T follicular helper cell (primary cell): Measurements from ENCODE around the gene TCERG1L.
"Not testable (repeated sequence)": the region's sequence is repeated elsewhere in the genome, so short reads cannot be mapped to it uniquely, and the experiment has no call there.

Experiments used
- DNase-seq: peaks from one replicate; pipeline ENCODE4 v3.0.0-alpha.2; 2020; ENCODE audit warnings: low read depth

The TCERG1L gene

DNA sequence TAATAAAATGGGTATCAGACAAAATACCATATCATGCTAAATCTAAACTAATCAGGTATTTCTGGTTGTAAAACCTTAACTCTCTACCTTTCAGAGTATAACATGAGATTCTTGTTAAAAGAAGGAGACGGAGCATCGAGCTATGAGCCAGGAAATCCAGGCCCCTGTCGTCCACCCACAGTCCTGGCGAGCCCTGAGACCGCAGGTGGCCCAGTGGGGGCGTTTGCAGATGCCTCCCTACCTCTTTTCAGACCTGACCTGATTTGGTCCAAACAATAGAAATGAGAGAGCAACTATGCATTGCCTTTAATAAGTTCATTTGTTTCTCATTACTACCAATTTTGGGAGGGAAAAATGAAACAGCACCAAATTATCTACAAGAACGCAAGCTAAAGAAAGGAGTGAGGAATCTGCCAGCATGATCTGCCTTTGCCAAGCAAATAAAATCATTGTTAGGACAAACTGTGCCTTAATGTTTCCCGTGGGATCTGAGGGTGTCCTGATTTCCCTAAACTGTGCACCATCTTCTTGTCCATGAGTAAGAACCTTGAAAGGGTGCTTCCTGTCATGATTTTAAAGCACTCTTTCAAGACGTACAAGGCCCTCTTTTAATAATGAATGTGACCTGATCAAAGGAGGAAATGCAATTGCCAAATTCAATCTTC, 166.7 kb downstream of the TCERG1L start:
- no peak for DNase-seq

DNA sequence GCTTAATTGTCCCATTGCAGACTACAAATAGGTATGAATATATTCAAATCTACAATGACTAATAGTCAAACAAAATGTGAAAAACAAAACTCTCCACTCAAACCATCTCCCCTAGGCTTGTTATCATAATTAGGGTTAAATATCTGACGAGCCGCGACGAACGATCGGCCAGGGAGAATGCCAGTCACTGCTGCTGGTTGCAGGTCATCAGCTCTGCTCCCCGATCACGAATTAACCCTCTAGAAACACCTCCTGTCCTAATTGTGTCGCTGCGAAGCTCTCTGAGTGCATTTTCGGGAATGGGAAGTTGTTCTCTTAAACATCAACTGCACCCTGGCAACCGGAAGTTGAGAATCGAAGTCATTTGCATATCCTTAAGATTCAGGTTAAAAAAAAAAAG, 167.3 kb downstream of the TCERG1L start:
- DNase-seq: no peak

DNA sequence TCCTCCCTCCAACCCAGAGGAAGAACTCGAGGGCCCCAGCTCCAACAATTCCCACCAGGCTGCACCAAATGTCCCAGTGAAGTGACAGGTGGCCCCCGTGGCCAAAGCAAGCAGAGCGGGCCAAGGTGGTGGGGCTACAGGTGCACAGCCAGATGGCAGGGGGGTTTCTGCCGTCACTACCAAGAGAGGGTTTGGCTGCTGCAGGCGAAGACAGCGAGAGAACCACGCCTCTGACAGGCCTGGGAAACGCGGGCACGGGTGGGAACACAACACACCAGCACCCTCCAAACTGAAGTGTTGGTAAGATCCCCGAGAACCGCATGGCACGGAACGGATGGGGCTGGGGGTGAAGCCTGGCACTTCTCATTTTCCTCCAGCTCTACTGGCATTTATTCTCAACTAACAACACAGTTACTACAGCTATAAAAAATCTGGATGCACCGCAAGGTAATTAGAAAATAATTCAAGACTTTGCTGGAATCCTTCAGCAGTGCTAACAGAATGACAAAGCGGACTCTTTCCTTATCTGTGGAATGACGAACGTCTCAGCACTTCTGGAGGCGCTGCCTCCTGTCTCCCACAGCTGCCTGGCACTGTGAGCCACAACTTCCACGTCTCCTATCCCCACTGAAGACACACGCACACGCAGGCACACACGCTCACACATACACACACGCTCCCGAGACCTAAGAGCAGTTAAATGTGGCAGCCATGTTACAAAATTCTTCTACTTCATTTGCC, 167.9 kb downstream of the TCERG1L start:
- DNase-seq: no peak

DNA sequence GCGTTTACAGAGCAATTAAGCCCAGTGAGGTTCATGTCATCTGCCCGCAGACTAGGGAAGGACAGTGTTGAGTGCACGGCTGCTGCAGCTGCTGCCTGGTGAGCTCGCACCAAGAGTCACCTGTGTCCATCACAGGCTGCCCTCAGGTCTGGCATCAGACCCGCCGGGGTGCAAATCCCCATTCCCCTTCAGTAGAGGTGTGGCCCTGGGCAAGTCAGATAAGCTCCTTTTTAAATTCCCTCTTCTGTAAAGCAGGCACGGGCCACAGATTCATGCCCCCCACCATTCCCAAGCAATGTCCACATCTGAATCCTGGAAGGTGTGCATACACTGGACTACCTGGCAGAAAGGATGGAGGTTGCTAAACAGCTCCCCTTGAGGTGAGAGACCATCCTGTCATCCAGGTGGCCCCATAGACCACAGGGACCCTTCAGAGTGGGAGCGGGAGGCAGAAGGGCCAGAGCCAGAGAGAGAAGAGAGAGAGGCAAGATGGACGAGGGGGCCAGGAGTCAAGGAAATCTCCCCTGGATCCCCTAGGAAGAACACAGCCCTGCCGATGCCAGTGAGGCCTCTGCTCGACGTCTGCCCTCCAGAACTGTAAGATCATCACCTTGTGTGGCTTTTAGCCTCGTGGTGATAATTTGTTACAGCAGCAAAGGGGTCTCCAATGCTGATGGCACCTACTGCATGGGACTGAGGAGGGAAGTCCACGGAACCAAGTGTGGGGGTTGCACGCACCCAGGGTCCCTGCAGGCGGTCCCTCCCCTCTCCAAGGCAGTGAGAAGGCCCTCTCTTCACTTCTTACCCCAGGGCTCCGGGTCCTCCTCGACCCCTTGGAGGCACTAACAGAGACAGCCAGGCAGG, 168.8 kb downstream of the TCERG1L start:
- DNase-seq: no peak

DNA sequence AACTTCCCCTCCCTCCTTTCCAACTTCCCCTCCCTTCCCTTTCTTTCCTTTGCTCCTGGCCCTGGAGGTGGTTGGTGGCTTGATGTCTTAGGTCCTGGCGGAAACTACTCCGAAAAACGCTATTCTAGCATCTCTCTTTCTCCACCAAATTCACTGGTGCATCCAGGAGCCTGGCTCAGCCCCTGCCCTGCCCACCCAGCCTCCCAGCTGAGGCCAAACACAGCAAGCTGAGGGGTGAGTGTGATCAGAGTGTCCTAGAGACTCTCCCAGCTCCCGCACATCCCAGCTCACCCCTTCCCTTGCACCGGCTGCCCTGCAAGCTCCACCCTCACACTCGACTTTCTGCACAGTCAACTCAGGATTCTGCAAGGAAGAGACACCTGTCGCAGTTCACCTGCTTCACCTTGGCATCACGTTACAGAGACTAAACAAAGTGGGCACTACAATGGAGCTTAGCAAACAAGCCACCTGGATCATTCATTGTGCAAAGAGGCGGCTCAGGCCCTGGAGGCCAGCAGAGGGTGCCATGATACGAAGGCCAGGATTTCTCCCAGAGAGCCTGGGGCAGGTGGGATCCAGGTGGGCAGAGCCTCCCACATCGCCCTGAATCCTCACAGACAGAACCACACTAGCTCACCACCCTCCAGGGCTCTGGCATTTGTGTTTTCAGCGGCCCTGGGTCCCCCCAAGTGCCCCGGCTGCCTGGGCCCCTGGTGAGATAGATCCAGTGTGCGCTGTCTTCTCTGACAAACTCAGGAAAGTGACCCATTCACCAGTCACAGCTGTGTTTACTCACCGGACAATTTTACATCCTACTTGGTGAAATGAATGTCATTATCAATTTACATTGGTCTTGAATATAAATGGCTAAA, 169.6 kb downstream of the TCERG1L start:
- DNase-seq: no peak

DNA sequence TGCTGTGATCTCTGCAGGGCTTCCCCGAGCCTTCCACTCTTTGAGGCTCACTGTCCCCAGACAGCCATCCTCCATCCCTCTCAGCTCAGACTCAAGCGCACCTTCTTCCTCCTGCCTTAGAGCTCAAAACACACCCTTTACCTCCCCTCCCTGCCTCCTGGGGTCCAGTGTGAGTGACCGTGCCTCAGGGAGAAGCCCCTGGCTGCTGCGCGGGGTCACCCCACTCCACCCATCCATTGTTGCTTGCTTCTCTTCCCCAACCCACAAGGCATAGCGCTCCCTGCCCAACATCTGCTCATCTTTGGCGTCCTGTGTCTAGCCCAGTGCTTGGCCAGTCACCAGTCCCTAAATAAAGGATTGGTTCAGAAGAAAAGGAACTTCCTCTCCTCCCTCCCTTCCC, 170.3 kb downstream of the TCERG1L start:
- no peak for DNase-seq

DNA sequence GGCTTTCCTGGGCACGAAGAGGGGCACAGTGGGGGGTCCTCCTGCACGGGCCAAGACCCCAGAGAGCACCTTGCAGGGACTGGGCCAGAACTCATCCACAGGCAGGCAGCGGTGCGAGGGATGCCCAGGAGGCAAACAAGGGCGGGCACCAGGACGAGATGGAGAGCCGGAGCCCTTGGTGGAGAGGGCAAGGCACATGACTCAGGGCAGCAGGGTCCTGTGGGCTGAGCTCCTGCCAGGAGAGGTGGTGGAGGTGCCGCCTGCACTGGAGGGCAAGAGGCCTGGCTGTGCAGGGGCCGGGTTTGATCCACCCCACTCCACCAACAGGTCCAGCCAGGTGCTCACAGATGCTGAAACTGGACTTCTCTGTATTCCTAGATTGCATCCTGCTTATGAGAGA, 170.9 kb downstream of the TCERG1L start:
- DNase-seq: no peak

DNA sequence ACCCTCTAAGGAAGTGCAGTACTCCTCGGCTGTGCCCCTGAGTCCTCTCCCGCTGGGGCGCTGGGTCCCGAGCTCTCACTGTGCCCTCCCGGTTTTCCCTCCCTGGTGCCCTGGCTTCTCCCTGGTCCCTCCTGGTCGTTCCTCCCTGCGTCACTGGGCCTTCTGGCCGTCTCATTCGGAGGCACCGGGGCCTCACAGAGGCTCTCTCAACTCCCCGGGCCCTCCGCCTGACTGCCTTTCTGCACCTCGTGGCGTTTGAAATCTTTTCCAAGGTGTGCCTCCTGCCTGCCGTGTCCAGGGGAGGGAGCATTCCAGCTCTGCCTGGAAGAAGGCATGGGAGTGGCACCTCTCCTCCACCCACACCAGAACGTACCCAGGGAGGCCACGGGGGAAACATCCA, 174.3 kb downstream of the TCERG1L start:
- no peak for DNase-seq

DNA sequence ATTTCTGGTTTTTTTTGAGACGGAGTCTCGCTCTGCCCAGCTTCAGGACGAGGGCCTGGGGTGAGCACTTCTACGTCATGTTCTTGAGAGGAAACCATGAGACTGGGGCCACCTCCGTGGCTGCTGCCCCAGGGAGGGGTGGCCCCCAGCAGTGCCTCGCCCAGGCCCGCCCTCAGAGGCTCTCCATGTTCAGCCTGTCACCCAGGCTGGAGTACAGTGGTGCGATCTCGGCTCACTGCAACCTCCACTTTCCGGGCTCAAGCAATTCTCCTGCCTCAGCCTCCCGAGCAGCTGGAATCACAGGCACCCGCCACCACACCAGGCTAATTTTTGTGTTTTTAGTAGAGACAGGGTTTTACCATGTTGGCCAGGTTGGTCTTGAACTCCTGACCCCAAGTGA, 175.2 kb downstream of the TCERG1L start:
- DNase-seq: not testable (repeated sequence)

DNA sequence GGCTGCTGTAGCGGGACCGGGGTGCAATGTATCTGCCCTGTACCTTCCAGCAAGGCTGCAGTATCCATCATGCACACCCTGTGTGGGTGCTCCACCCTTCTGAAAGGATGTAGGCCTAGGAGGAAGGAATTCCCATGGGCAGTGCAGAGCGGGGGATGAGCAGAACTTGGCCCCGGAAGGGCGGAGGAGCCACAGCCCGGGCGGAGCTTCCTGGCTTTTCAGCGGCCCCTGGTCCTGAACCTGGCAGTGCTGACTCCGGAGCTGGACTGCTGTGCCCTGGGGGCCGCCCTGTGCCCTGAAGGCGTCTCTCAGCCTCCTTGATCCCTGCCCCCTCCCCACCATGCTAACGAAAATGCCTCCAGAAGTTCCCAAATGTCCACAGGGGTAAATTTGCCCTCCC, 175.8 kb downstream of the TCERG1L start:
- DNase-seq: no peak

DNA sequence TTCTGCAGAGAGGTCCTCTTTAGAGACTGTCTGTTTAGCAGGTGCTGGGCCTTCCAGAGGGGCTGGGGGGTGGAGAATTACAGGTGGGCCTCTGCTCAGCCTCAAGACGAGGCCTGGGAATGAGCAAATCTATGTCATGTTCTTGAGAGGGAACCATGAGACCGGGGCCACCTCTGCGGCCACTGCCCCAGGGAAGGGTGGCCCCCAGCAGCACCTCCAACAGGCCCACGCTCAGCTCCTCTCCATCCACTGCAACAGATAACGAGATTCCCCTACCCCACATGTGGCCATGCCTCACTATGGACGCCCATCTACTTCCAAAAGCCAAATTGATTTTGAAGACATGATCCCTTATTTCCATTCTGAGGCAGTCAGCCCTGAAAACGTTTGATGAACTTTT, 176.9 kb downstream of the TCERG1L start:
- DNase-seq: no peak

DNA sequence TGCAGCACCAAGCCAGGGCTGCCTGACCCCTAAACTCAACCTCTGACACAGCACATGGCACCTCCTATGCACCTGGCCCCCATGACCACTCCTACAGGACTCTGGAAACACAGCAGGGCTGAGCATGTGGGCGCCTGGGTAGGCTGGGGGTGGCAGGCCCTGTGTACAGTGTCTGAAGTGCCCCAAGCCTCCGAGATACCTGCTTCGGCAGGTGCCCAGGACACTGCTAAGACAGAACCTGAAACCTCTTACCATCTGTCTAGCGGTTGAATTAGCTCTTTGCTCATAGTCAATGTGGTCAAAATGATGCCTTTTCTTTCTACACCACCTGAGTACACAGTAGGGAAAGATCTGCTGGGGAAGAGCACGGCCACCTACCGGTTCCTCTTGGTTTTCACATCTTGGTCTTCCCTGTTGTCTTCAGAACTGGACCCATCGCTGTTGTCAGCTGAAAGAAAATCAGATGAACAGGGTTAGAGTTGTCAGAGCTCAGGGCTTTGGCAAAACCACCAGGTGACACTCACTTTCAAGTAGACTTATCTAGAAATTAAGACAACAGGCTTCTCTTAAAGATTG, 177.4 kb downstream of the TCERG1L start:
- no peak for DNase-seq

DNA sequence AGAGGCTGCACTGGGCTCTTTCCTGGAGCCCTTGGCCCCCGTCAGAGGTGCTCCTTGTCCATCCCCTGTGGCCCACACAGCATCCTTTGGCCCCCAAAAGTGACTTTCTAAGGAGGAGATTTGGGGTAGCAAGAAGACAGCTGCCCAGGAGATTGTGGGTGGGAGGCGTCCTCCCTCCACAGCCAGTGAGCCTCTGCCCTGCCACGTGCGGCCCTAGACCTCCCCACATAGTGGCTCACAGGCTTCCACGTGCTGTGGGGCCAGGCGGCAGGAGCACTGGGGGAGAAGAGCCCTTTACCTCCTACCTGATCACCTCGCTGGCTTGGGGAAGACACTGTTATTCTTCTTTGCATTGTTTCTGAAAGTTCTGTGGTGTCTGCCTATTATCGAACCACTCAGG, 178.8 kb downstream of the TCERG1L start:
- no peak for DNase-seq

DNA sequence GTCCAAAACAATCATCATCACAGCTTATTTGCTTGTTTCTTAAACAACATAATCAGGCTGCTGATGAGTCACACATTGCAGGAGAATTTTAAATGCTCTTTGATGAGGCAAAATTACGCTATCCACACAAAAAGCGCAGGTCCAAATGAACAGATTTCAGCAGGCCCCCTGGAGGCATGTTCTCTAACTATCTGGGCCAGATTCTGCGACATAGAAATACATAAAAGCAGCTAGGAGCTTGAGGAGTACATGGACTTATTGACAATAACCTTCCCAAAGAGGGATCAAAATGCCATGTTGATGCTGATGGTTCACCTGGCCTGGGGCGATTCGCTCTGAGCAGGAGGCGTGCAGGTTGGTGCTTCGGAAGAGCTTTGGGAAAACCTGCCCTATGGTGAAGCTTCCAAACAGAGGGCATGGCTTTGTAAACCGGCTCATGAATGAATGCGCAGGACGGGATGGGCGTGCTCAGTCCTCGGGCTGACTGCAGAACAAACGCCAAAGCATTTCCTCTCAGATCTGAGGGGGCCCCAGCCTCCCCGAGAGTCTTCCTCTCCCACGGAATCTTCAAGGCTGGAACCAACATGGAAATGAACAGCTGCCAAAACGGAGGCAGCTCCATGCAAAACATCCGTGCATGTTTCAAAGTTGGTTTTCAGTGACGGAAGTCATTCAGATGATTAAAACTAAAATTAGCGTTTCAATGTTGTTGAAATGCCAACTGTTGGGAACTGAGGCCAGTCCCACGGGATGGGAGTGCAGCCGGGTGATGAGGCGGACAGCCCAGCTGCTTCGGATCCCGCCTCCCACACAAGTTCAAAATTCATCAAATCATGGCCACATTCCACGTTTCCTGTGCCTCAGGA, 179.6 kb downstream of the TCERG1L start:
- no peak for DNase-seq

DNA sequence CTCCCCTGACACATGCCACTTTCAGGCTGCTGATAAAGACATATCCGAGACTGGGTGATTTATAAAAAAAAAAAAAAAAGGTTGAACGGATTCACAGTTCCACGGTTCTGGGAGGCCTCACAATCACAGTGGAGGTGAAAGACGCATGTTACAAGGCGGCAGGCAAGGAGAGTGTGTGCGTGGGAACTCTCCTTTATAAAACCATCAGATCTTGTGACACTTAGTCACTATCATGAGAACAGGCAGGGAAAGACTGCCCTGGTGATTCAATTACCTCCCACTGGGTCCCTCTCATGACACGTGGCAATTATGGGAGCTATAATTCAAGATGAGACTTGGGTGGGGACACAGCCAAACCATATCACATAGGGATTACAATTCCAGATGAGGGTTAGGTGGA, 181.5 kb downstream of the TCERG1L start:
- DNase-seq: no peak

DNA sequence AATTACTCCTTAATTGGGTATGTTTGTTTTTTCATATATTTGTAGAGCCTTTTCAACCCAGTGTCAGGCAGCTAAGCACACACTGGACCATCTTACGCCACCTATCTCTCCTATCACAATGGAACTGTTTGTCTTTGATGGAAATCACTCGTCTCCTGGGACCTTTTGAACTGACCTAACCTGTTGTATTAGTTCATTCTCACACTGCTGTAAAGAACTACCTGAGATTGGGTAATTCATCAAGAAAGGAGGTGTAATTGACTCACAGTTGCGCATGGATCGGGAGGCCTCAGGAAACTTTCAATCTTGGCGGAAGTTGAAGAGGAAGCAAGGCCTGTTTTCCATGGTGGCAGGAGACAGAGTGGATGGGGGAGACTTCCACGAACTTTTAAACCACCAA, 182.0 kb downstream of the TCERG1L start:
- DNase-seq: no peak

DNA sequence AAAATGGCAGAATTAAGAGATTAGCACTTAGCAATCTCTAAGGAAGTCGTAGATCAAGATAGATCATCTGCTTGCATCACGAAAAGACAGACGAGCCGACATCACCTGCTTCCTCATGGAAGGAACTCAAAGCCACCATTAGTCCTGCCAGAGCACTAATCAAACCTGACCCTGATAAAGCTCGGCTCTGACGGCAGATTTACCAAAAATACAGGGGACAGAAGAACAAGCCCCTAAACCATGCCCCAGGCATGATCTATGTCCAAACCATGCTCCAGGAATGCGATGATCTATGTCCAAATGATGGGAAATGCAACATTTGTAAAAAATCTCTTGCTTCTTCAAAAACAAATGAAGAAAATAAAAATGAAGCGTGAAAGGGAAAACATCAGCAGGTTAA, 182.8 kb downstream of the TCERG1L start:
- no peak for DNase-seq

DNA sequence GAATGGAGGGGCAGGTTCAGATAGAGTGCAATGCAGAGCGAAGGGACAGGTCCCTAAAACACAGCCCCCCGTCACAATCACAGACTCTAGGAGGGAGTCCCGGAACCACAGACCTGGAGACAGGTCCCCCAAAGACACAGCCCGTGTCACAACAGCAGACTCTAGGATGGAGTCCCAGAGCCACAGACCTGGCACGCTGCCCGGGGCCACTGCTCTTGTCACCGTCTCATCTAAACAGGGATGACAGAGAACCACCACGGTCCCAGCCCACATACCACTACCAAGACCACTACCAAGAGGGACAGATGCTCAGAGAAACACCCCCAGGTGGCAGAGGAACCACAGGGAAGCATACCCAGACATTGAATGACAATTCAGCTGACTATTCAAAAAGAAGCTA, 183.9 kb downstream of the TCERG1L start:
- DNase-seq: no peak

DNA sequence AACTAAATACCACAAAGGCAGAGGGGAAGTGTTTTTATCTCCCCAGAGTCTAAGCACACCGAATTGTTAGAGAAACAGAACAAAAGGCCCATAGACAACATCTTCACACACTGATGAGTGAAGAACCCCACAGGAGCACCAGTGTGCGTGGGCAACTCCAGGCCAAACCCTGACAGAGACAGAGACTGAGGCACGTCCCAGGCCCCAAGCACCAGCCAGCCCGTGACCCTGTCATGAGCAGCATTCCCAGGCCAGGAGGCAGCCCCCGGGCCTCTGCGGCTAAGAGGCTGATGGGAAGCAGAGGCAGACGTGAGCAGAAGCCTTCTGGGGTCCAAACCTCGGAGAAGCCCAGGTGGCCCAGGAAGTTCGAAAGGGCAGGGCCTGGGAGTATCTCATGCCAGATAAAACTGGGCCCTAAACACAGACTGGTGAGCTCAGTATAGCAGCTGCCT, 184.4 kb downstream of the TCERG1L start:
- no peak for DNase-seq

DNA sequence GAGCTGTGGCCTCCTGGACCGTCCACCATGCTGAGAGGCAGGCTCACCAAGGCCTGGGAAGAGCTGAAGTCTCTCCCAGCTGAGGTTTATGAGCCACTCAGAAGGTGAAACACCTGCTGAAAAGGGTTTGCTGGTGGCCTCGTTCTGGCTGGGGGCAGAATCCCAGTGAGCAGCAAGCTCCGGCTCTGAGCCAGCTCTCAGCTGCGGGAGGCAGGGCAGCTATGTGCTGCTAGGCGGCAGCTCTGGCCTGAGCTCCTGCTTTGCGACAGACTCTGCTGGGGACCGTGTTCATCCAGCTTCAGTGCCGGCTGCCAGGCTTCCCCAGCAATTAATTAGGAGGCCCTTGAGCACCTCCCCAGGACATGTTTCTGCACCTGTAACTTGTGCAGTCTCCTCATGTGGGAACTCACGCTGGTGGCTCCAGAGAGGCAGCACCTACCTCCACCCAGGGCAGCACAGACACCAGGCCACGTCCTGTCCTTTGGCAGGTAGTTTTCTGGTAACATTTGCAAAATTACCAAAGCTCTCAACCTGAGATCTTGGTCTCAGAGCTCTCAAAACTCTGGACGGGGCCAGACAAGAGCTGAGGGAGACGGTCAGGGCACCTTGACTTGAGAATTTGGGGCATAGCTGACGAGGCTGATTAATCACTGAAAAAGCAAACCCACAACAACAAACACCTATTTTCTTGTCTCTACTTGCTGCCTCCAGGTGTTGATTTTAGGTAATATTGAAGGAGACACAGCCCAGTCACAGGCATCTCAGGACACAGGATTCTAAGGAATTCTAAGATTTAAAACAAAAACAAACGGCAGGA, 185.0 kb downstream of the TCERG1L start:
- DNase-seq: no peak
